HL-60/S4 treated with phorbol 12-myristate 13-acetate at 8.2 ng/mL for 4 days and 3 days (cell line): ENCODE data around the gene ARX.

Experiments
- in situ Hi-C: fragments of 300-500 bp; cut with MboI; formaldehyde crosslinking; loops from 2 replicates; pipeline ENCODE4 v1.15.0; 2022; ENCODE audit warnings: low sequenced_read_pairs

Gene ARX

GRCh38 chrX:25015486-25016360, at the start of gene ARX:
Gene ARX, minus strand, starts transcription at chrX:25015965. Its CDS starts 228 bp downstream, at chrX:25015737.
- in situ Hi-C loops: no loop called here

DNA sequence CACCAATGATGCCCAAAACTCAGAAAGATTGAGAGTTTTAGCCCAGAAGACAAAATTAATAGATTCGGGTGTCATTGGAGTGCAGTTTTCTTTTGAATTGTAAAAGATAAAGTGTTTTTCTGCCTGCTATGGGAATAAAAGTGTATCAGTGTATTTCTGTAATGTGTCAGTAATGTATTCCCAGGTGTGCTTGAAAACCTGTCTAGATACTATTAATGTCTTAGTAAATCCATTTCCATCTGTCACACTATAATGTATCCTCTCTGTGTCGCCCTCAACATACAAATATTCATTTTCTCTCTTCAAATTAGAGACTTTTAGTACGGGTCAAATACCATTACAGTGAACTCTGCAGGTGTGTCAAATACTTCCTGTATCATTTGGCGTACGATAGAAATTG, 43.5 kb upstream of the ARX start:
- in situ Hi-C loops: no loop called here

DNA sequence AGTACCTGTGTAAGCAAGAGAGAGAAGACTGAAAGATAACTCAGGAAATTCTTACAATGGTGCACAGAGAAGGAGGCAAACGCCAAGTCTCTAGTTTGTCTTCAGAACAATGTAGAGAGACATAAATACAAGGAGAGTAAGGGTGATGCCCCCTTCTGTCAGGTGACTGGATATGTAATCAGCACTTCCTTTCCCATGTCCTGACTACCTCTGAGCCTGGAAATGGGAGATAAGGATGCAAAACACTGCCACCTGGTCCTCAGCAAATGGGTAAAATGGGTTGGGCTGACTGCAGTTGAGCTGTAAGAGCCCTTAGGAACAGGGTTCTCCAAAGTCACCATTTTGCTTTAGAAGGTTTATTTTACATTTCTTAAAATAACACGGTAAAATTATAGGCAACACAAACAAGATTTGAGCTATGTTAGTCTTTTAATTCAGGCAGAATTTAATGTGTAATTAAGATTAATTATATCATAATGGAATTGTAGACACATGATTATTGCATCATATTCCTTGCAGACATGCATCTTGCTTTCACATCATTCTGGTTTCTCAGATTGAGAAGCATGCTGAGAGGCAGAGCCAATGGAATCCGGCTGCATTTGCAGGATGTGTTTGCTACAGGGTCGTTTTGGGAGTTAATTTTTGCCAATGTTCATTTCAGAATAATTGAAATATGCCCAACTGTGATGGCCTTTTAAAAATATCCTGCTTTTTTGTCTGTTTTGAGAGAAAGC, 37.2 kb upstream of the ARX start:
- in situ Hi-C loops: no loop called here

DNA sequence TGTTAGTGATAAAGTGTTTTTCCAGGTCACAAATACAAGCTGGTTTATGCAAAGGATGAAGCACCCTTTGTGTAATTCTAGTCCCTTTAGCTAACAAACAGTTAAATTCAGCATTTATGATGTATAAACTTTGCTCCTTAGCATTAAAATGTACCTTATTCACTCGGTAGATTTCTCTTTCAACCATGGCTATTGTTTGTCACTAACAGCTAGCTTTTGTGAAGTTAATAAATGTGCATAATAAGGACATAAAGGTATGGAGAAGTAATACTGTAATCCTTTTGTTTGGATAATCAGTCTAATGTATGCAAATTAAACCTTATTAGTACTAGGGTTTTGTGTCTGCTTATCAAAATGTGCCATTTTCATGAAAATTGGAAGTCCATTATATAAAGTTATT, 34.2 kb upstream of the ARX start:
- in situ Hi-C loops: no loop called here

- in situ Hi-C loops: no loop called here
These were observed 33.6 kb upstream of the ARX start for GRCh38 chrX:25049357-25049756.

DNA sequence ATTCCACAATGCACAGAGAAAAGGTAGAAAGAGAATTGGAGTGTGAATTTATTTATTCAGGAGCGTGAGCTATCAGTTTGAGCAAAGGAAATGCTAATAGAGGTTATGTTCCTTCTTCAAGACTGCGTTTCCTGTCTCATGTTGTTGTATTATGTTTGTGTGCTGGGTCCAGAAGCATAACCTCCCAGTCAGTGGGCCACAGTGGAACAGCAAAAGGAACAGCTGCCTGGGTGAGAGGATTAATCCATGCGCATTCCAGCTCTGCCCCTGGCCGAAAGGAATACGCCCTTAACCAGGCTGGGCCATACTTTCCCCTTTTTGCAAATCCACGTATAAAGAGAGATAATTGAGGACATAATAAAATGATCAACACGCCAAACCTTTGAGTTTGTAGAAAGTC, 32.4 kb upstream of the ARX start:
- in situ Hi-C loops: no loop called here

GRCh38 chrX:25043192-25043591, 27.4 kb upstream of the ARX start:
- in situ Hi-C loops: no loop called here

DNA sequence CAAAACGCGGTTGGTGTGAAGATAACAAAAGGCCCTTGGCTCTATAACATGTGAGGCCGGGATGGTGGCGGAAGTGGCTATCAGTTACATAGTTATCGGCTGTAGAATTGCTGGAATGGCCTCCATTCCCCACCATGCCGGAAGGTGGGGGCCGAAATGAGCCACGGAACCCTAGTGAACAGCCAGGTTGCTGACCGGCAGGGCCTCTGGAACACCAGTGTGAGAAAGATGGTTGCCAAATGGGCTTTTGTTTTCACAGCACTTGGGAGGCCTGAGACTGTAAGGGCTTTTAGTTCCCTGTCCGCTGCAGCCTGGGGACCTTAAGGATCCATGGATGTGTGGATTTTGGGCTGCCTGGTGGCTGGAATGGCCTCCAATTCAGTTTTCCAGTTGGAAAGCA, 23.3 kb upstream of the ARX start:
- in situ Hi-C loops: no loop called here

DNA sequence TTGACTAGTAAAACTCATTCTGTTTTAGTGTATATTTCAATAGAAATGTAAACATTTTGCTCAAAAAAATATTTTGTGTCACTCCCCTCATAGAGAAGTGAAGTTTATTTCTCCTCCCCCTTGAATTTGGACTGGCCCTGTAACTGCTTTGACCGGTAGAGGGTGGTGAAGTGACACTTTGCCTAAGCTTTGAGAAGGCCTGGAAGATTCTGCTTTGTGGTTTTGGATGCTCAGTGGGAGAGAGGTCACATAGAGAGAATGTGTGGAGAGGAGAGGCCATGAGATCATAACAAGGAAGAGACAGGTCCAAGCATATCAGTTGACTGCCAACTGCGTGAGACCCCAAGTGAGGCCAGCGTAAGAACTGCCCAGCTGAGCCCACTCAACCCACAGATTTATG, 19.1 kb upstream of the ARX start:
- in situ Hi-C loops: no loop called here

DNA sequence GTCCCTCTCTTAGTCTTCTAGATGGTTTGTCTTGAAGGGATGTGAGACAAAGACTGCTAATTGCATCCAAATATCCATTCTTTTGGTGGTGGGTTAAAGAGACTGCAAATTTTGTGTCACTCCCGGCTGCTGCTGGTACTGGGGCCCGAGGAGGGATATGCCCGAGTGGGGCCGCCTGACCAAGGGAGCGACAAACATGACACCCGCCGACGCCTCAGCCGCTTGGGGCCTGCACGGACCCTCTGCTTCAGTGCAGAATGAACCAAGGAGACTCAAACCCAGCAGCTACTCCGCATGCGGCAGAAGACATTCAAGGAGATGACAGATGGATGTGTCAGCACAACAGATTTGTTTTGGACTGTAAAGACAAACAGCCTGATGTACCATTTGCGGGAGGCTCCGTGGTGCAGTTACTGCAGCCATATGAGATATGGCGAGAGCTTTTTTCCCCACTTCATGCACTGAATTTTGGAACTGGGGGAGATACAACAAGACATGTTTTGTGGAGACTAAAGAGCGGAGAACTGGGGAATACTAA, 13.6 kb upstream of the ARX start:
- in situ Hi-C loops: no loop called here

GRCh38 chrX:25028726-25029125, 13.0 kb upstream of the ARX start:
- in situ Hi-C loops: no loop called here

- in situ Hi-C loops: no loop called here
These were observed 10.8 kb upstream of the ARX start for GRCh38 chrX:25026576-25026975.

DNA sequence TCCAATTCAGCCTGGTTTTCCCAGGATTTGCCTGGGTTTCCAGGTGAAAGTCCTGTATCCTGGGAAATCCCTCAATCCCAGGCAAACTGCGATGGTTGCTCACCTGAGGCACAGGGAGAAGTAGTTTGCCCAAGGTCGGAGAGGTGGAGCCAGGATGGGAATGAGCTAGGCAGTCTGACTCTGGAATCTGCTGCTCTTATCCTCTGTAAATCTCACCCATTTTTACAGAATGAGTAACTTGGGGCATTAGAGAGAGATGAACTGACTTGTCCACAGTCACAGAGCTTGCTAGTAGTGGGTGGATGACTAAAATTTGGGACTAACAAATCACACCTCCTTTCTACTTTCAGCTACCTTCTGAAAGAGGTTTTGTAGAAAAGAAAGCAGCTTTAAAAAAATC, 9.8 kb upstream of the ARX start:
- in situ Hi-C loops: no loop called here

DNA sequence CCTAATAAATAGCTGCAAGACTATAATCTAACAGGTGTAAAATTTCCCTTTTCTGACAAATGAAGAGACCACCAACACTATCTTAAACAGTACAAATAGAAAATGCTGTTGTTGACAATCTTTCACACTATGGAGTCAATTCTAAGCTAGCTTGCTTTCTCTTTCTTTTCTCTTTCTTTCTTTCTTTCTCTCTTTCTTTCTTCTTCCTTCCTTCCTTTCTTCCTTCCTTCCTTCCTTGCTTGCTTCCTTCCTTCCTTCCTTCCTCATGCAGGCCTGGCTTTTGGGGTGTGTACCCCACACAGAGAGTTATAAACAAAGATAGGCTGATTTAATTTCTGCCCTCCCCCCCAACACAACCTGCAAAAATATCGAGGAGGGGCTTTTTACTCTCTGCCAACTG, 8.1 kb upstream of the ARX start:
- in situ Hi-C loops: no loop called here

- in situ Hi-C loops: no loop called here
These were observed 6.9 kb upstream of the ARX start for GRCh38 chrX:25022499-25023325.

DNA sequence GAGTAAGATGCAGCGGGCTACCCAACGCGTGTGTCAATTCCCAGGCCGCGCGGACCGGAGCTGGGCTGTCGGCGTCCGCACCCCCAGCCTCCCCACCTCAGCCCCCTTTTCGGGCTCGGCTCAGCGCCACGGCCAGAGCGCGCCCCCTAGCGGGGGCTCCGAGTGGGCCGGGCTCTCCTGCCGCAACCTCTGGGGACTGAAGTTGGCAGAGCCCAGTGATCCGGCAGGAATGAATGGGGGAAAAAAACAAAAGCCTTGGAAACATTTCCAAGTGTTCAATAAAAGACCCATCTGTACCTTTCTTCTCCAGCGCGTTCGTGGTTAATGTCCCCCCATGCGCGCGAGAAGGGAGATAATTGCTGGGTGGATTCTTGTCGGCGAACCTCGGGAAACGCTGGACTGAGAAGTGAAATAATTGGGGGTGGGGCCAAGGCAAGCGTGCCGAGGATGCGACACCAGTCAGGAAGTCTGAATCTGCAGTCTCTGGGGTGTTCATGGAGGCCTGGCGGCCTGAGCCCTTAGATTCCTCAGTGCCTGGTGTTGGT, 5.2 kb upstream of the ARX start:
- in situ Hi-C loops: no loop called here

DNA sequence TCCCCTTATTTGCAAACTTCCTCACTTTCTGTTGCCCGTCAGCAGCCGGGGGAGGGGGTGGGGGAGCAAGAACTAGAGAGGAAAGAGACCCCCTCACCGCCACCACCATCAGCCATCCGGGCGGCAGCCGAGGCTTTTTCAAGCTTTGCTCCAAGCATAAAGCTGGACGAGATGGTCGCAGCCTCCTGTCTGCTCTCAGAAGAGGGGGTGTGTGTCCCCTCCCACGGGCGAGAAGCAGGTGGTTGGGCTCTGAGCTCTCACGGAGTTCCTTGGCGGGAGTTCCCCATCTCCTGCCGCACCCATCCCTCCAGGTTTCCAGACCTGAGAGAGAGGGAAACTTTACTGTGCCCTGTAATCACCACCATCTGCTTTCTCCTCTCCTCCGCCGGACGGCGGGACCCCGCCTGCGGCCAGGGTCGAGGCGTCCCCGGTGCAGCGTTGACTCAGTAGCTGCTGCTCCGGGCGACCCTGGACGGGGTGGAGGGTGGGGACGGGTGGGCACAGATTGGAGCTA, 4.7 kb upstream of the ARX start:
- in situ Hi-C loops: no loop called here

GRCh38 chrX:25019707-25020390, 4.1 kb upstream of the ARX start:
- in situ Hi-C loops: no loop called here

GRCh38 chrX:25018682-25019081, 2.9 kb upstream of the ARX start:
- in situ Hi-C loops: no loop called here

GRCh38 chrX:25017667-25018247, 2.0 kb upstream of the ARX start:
- in situ Hi-C loops: no loop called here
